OCI-LY1 (cell line): ENCODE results near the gene SH3RF3.

Experiments
- H2AFZ ChIP-seq: fragments of 200-600 bp; sonication (generic), shearing (Covaris generic); 2 replicates; pipeline ENCODE4 v1.6.0; 2014; ENCODE audit warnings: antibody characterized with exemption, mild to moderate bottlenecking, low read length
- H3F3A ChIP-seq: fragments of 200-600 bp; sonication (generic), shearing (Covaris generic); 2 replicates; pipeline ENCODE4 v1.6.0; 2014; ENCODE audit warnings: mild to moderate bottlenecking, antibody characterized with exemption, low read length, moderate library complexity; ENCODE audit not compliant: insufficient read depth
- H3K27ac ChIP-seq: fragments of 200-600 bp; sonication (generic); 2 replicates; pipeline ENCODE4 v1.5.1; 2014; ENCODE audit warnings: low read length, mixed run types, mild to moderate bottlenecking, low read depth; ENCODE audit not compliant: poor library complexity, severe bottlenecking
- H3K27me3 ChIP-seq: fragments of 200-600 bp; sonication (generic); 2 replicates; pipeline ENCODE4 v1.6.0; 2014; ENCODE audit warnings: antibody characterized with exemption, mild to moderate bottlenecking, low read length, moderate library complexity; ENCODE audit not compliant: insufficient read depth
- H3K36me3 ChIP-seq: fragments of 200-600 bp; sonication (generic); 2 replicates; pipeline ENCODE4 v1.6.1; 2014; ENCODE audit warnings: mild to moderate bottlenecking, antibody characterized with exemption, low read length, moderate library complexity, mixed read lengths; ENCODE audit not compliant: insufficient read depth
- H3K4me1 ChIP-seq: fragments of 200-600 bp; sonication (generic); 2 replicates; pipeline ENCODE4 v1.5.1; 2014; ENCODE audit warnings: mild to moderate bottlenecking, low read length, moderate library complexity; ENCODE audit not compliant: insufficient read depth, severe bottlenecking
- H3K4me2 ChIP-seq: fragments of 200-600 bp; sonication (generic), shearing (Covaris generic); 2 replicates; pipeline ENCODE4 v1.6.1; 2014; ENCODE audit warnings: low read length
- H3K4me3 ChIP-seq: fragments of 200-600 bp; sonication (generic); 2 replicates; pipeline ENCODE4 v1.5.1; 2014; ENCODE audit warnings: low read length, low read depth, mild to moderate bottlenecking, mixed read lengths; ENCODE audit not compliant: poor library complexity, severe bottlenecking
- H3K79me2 ChIP-seq: fragments of 200-600 bp; shearing (Covaris generic); 2 replicates; pipeline ENCODE4 v1.6.1; 2016; ENCODE audit warnings: mixed run types, low read length, mixed read lengths; ENCODE audit not compliant: insufficient read depth
- H3K9ac ChIP-seq: fragments of 200-600 bp; sonication (generic), shearing (Covaris generic); 2 replicates; pipeline ENCODE4 v1.6.1; 2014; ENCODE audit warnings: mild to moderate bottlenecking, low read length, mixed read lengths
- H3K9me2 ChIP-seq: fragments of 200-600 bp; sonication (generic), shearing (Covaris generic); 2 replicates; pipeline ENCODE4 v1.6.1; 2014; ENCODE audit warnings: low read depth, mild to moderate bottlenecking, low read length, mixed read lengths
- H3K9me3 ChIP-seq: fragments of 200-600 bp; shearing (Covaris generic); 2 replicates; pipeline ENCODE4 v1.6.1; 2014; ENCODE audit warnings: low read length, mixed read lengths
- H4K20me1 ChIP-seq: fragments of 200-600 bp; sonication (generic), shearing (Covaris generic); 2 replicates; pipeline ENCODE4 v1.6.0; 2016; ENCODE audit warnings: mild to moderate bottlenecking, low read length; ENCODE audit not compliant: insufficient read depth
- EZH2 ChIP-seq: fragments of 200-600 bp; sonication (generic), shearing (Covaris generic); IDR thresholded peaks from 2 replicates; pipeline ENCODE4 v1.8.0; 2017; ENCODE audit warnings: borderline replicate concordance, mixed run types, mild to moderate bottlenecking, antibody characterized with exemption, low read length, moderate library complexity, mixed read lengths
- TF ChIP-seq, protein P1 (sequence below): fragments of 200-600 bp; sonication (generic), shearing (Covaris generic); IDR thresholded peaks from 2 replicates; pipeline ENCODE4 v1.5.1; 2017; ENCODE audit warnings: mild to moderate bottlenecking, antibody characterized with exemption, low read length, moderate library complexity, mixed read lengths

Gene SH3RF3

DNA sequence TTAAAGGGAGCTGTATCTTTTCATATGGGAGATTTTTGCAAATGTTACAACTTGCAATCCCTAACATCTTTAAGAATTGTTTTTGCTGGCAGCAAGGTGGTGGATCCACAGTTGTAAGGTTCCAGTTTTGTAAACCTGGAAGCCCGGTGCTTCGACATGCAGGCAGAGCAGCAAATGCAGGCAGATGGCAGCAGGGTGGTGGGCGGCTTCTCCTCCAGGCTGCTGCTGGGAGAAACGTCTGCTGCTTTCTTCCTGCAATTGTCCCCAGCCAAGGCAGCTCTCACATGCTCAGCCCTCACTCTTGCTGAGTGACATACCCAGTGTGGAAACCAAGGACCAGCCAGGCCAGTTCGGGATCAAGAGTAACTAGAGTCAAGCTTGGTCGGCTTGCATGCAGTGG lies 318.8 kb downstream of the SH3RF3 start:
- Histone ChIP-seq H4K20me1 (no peaks in the 10 kb centered on the region), H3K79me2 (no peaks in the 10 kb centered on the region), H3K9me3 (0 out of 2 replicates have a peak, but pooled peaks cover under 1% of the 10 kb centered on the region), H3K9ac (no peak overlapping the region), H3K4me2 (no peak overlapping the region), H3K27ac (no peak overlapping the region), H3K4me1 (no peaks in the 10 kb centered on the region), H3K9me2 (no peaks in the 10 kb centered on the region), H3K36me3 (no peaks in the 10 kb centered on the region), H3K27me3 (no peaks in the 10 kb centered on the region; the same call in 1 of the 2 replicates), H3F3A (no peaks in the 10 kb centered on the region), H2AFZ (no peak overlapping the region), H3K4me3 (no peak overlapping the region)
- TF ChIP-seq, protein P1, sequence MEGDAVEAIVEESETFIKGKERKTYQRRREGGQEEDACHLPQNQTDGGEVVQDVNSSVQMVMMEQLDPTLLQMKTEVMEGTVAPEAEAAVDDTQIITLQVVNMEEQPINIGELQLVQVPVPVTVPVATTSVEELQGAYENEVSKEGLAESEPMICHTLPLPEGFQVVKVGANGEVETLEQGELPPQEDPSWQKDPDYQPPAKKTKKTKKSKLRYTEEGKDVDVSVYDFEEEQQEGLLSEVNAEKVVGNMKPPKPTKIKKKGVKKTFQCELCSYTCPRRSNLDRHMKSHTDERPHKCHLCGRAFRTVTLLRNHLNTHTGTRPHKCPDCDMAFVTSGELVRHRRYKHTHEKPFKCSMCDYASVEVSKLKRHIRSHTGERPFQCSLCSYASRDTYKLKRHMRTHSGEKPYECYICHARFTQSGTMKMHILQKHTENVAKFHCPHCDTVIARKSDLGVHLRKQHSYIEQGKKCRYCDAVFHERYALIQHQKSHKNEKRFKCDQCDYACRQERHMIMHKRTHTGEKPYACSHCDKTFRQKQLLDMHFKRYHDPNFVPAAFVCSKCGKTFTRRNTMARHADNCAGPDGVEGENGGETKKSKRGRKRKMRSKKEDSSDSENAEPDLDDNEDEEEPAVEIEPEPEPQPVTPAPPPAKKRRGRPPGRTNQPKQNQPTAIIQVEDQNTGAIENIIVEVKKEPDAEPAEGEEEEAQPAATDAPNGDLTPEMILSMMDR = no peak
- no peak for TF ChIP-seq EZH2

- H3F3A ChIP-seq = no peaks in the 10 kb centered on the region
- no peaks in the 10 kb centered on the region for H3K9me2 ChIP-seq
- no peaks in the 10 kb centered on the region for H3K36me3 ChIP-seq
- no peak overlapping the region for H3K27ac ChIP-seq
- no peak overlapping the region for H3K9ac ChIP-seq
- no peaks in the 10 kb centered on the region; the same call in 1 of the 2 replicates for H3K27me3 ChIP-seq
- H3K79me2 ChIP-seq = no peaks in the 10 kb centered on the region
- TF ChIP-seq, protein P1 = no peak
- no peak for TF ChIP-seq EZH2
- no peaks in the 10 kb centered on the region for H3K4me1 ChIP-seq
- H3K9me3 ChIP-seq = no peaks in the 10 kb centered on the region
- no peak overlapping the region for H3K4me2 ChIP-seq
- no peak overlapping the region for H3K4me3 ChIP-seq
- no peaks in the 10 kb centered on the region for H4K20me1 ChIP-seq
- H2AFZ ChIP-seq = no peak overlapping the region
Measured at GRCh38 chr2:109448207-109448606, 319.2 kb downstream of the SH3RF3 start.

DNA sequence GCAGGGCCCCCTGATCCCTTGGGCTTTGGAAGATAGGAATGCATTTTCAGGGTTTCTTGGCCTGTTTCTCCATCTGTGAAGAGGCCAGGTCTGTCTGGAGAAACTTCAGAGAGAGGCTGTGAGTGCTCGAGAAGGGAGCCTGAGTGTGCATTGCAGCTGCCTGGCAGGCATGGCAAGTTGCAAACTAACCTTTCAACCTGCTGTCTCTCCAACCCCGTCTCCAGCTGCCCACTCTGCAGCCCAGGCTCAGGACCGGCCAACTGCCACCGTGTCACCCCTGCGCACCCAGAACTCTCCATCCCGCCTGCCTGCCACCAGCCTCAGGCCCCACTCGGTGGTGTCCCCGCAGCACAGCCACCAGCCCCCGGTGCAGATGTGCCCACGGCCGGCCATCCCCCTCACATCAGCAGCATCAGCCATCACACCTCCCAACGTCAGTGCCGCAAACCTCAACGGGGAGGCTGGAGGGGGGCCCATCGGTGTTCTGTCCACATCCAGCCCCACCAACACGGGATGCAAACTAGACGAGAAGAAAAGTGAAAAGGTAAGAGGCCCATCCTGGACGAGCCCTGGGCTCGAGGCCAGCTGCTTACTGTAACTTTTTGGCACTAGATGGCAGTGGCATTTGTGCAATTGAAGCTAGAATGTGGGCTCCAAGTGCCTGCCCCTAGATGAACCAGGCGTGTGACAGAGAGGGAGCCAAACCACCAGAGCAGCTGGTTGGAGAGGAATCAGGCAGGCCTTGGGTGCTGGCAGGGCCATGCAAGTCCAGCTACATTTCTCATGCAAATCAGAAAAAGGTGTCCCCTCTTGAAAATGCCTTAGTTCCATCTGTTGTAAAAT lies 320.2 kb downstream of the SH3RF3 start:
- Histone ChIP-seq H3K9ac (no peak overlapping the region), H3K27me3 (no peaks in the 10 kb centered on the region), H4K20me1 (no peaks in the 10 kb centered on the region), H3K9me2 (no peaks in the 10 kb centered on the region), H3K4me1 (no peaks in the 10 kb centered on the region), H3K79me2 (no peaks in the 10 kb centered on the region), H3K4me2 (no peak overlapping the region), H3K4me3 (no peak overlapping the region), H3K27ac (no peak overlapping the region), H2AFZ (no peak overlapping the region), H3K9me3 (no peaks in the 10 kb centered on the region), H3F3A (no peaks in the 10 kb centered on the region), H3K36me3 (no peaks in the 10 kb centered on the region)
- TF ChIP-seq, protein P1 = no peak
- TF ChIP-seq EZH2 = no peak
